Measurements from ENCODE around the gene TEKT5.

The TEKT5 gene

DNA sequence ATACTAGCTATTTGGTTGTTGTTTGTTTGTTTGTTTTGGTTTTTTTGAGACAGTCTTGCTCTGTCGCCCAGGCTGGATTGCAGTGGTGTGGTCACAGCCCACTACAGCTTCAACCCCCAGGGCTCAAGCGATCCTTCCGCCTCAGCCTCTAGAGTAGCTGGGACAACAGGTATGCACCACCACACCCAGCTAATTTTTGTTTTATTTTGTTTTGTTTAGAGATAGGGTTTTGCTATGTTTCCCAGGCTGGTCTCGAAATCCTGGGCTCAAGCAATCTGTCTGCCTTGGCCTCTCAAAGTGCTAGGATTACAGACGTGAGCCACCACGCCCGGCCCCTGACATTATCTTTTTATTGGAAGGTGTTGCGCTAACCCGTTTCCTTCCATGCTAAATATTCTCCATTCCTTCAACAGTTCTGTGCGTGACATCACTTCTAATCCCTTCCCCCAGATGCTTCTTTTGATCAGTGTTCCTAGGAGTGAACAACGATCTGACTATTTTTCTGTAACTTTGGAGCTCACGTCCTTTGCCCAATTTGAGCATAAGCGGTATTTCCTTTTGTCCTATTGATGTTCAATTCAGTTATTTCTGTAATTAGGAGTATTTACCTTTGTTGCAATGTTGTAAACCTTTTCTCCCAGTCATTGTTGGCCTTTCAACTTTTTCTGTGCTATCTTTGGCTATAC lies 84.1 kb downstream of the TEKT5 start:
- no peak for DNase-seq (ENCODE audit: low read depth, low spot score)

DNA sequence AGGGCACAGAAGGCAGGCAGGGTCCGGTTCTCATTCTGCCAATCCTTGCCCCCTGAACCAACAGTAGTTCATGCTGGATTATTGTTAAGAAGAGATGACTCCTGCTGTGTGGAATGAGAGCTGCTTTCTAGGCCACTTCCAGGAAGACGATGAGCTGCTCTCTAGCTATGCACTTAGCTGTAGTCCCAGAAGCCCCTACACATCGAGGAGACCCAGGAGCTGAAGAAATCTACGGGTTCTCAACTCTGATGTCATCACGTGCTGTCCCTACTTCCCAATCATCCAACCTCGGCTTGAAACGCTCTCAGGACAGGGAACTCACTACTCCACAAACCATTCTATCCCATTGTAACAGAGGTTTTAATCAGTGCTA lies 85.3 kb downstream of the TEKT5 start:
- DNase-seq (ENCODE audit: low read depth, low spot score): peak; percentile 77

DNA sequence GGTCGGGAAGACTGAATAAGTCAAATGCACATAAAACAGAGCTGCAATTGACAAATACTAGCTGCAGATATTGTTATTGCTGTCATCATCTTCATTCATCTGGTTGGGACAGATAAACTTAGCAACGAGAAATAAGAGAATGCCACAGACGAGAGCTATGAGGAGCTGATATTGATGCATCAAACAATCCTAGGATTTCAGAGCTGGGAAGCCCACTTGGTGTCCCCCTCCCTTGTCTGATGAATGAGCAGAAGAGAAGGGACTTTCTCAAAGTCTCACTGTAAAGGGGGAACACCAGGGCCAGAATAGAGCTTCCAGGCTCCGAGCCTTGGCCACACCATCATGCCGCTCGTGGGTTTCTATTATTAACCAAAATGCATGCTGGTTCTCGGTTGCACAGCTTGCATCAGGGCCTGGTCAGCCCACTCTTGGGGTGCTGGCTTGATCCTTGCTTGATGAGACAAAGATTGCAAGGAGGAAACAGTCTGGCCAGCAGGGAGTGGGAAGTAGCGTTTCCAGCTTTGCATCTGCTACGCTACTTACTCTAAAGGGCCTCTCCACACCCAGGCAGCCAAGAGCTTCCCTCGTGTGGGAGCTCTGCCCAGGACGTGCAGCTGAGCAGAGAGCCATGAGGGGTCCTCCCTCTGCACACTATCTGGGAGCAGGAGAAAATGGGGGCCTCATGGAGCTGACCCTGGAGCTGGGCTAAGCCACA lies 85.9 kb downstream of the TEKT5 start:
- no peak for DNase-seq (ENCODE audit: low read depth, low spot score)

DNA sequence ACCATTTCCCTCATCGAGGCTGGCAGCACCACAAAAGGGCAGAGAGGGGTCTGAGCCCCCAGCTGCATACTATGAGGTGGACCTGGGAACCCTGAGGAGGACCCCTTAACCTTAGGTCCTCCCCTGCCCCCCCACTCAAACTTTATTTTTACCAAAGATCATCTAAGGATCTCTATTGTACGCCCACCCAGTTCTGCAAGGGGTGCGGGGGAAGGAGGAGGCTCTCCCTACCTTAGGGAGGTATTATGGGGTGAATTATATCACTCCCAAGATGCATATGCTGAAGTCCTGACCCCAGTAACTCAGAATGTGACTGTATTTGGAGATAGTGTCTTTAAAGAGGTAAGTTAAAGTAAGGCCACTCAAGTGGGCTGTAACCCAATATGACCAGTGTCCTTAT lies 87.6 kb downstream of the TEKT5 start:
- no peak for DNase-seq (ENCODE audit: low read depth, low spot score)

DNA sequence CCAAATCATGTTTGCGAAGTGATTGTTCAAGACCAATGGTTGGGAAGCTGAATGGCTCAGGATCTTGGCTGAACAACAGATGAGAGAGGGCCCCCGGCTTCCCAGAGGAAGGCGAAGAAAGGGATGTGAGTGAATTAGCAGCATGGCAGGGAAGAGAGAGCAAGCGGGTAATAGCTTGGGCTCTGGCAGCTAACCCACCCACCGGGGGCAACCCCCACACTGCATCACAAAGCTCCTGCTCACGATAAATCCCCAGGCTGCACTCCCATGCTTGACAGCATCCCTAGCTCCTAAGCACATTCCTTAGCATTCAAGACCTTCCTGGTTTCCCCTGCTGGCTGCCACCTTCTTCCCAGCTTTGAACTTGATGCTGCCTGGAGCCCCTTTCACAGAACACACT lies 88.1 kb downstream of the TEKT5 start:
- no peak for DNase-seq (ENCODE audit: low read depth, low spot score)

DNA sequence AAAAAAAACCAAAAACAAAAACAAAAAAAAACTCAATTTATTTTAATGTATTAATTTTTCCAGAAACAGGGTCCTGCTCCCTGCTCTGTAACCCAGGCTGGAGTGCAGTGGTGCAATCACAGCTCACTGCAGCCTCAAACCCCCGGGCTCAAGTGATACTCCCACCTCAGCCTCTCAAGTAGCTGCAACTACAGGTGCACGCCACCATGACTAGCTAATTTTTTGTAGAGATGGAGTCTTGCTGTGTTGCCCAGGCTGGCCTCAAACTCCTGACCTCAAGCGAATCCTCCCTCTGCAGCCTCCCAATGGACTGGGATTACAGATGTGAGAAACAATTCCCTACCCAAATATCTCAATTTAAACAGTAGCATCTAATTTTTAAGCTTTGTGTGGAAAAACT lies 89.1 kb downstream of the TEKT5 start:
- no peak for DNase-seq (ENCODE audit: low read depth, low spot score)

DNA sequence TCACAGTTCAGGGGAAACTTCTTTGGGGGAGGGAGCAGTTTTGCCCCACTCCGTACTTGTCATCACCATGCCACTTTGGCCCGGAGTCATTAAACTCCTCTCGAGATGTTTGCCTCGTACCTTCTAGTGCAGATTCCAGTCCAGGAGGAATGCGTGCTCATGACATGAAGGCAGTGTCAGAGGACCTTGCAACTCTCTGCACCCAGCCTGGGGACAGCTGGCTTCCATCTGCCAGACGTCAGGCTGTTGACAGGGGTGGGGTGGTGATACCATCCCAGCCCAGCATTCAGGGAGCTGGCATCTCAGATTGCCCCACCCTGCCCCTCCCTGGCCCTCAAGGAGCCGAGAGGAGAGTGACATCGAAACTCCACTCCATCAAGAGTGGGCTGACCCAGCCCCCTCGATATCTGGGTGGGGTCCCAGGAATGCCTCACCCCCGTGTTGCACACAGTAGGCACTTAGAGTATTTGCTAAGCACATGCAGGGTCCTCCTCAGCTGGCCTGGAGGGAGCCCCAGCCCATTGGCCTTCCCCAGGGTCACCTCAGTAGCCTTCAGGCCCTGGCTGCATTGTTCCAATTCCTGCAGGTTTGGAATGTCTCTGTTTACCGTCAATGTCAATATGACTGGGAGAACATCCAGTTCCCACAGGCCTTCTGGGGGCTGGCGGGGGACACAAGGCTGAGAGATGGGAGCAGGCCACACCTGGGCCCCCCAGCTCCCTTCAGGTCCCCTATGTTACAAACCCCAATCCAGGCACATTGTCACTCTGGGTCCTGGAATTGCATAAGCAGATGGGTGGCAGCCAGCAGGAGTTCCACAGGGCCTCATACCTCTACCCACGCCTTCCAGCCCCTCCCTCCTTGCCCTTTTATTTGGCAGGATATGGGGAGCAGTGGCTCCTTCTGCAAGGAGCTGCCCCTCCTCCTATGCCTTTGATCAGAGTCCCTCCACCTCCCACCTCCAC lies 93.0 kb downstream of the TEKT5 start:
- no peak for DNase-seq (ENCODE audit: low read depth, low spot score)

DNA sequence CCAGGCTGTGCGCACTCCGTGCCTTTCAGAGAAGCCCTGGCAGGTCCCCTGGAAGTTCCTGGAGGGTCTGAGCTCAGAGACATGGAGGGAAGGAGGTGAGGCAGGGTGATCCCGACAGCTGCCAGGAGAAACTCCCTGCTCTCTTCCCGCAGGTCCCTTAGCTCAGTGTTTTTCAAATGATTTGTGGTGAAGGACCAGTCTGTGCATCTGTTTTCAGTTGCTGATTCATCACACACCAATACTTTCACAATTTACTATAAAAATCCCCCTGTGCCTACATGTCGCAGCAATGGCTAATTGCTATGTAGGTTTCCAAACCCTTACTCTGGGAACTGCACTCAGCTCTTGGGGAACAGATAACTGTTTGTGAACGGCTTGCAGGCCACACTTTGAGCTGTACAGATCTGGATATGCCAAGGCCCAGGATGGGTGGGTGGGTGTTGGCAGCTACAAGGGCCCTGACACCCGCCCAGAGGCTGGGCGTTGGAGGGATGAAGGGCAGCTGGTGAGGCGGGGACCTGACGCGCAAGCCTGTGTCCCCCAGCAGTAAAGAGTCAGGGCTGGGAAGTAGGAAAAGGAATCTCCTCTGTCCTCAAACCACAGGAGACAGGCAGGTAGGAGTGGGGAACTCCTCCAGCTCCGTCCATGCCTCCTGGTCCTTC lies 93.8 kb downstream of the TEKT5 start:
- no peak for DNase-seq (ENCODE audit: low read depth, low spot score)

DNA sequence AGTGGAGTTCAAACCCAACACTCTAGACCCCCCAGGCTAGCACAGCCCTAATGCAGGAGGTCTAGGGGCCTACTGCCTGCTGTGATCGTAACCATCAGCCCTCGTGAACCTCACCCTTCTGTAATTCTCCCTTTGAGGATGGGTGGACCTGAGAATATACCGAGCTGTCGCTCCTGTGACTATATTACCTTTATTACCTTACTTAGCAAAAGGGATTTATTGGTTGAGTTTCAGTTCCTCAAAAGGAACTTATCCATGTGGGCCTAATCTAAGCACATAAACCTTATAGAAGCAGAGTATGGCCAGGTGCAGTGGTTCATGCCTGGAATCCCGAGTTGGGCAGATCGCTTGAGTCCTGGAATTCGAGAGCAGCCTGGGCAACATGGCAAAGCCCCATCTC lies 95.1 kb downstream of the TEKT5 start:
- no peak for DNase-seq (ENCODE audit: low read depth, low spot score)

DNA sequence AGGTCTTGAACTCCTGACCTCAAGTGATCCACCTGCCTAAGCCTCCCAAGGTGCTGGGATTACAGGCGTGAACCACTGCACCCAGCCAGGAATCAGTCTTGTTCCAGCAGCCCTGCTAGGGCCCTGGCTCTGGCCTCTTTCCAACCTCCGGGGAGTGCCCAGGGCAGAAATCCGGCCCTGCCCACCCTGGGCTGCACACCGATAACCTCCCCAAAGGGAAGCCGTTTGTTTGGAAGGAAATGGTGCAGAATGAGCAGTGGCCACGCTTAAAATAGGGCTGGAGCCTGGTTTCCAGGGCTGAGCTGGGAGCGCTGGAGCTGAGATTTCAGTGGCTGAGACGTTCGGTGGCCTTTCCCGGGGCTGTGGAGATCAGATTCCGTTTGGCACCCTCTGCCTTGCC lies 96.6 kb downstream of the TEKT5 start:
- DNase-seq (ENCODE audit: low read depth, low spot score): no peak

DNA sequence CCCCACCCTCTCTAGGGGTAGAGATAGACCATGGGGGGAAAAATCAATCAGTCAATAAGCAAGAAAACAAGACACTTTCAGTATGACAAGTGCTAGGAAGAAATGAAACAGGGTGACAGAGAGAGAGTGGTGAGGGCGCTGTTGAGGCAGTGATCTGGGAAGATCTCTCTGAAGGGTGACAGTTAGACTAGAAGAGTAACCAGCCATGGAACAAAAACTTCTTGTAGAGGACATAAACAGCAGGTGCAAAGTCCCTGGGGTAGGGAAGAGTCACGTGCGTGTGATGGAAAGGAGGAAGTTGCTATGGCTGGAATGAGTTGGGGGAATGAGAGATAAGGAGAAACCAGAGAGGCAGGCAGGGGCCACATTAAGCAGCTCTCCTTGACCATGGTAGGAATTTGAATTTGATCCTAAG lies 97.5 kb downstream of the TEKT5 start:
- DNase-seq (ENCODE audit: low read depth, low spot score): no peak

DNA sequence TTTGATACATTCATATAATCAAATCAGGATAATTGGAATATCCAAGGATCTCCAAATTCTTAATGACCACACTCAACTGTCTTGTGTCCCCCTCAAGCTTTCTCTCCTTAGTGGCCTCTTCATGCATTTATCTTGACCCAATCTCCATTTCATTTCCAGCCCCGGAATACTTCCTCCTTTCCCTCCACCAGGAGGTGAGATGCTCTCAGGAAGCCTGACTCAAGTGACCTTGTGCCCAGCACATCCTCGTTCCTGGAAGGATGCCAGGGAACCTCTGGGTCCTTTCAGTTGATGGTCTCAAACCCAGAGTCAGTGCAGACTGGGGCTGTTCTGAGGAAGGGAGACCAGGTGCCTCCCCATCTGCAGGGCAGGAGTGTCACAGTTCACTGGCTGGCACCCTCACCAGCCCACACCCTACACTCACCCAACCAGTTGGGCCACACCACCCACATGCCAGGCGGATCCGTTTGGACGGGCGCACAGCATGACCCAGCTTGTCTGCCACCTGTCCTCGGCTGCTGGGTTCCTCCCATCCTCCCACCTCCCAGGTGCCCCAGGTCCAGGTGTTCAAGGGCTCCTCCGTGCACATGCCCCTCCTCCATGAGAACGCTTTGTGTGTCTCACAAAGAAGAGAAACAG lies 100.3 kb downstream of the TEKT5 start:
- DNase-seq (ENCODE audit: low read depth, low spot score): no peak

DNA sequence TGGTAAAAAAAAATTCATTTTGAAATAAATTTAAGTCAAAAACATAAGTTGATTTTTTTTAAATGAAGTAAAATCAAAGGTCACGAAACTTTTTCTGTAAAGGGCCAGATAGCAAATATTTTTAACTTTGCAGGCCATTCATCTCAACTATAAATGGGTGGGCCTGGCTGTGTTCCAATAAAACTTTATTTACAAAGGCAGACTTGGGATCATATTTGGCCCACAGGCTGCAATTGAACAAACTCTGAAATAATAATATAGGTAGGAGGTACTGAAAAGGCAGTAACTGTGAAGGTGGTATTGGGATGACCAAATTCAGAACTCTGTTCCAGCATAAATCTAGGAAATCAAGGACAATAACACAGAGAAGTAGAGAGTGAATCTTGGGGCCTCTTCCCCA lies 102.1 kb downstream of the TEKT5 start:
- DNase-seq (ENCODE audit: low read depth, low spot score): no peak

DNA sequence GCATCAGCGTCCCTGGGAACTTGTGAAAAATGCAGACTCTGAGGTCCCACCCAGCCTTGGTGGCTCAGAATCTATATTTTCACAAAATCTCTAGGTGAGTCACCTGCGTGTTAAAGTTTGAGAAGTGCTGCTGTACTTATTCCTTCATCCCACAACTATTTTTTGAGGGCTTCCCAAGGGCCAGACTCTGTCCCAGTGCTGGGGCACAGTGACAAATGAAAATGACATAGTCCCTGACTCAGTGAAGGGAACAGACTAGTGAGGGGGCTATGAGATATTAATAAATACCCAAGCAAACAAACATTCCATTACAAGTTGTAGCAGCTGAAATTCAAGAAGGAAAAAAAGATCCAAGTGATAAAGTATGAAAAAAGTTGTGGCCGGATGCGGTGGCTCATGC lies 104.4 kb downstream of the TEKT5 start:
- DNase-seq (ENCODE audit: low read depth, low spot score): no peak

DNA sequence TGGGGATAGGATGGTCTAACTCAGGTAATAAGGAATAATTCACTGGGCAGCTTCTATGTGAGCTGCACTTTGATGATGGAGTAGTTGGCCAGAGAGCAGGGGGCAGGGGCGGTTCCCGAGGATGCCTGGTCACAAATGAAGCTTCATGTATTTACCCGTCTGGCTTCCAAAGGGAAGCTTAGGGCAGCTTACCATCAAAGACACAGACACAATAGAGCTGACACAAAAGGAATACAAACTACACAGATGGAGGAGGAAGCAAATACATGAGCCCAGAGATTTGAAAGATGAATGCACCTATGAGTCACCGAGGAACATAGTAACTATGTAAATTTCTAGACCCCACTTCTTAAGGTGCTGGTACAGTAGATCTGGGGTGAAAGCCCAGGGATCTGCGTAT lies 105.6 kb downstream of the TEKT5 start:
- DNase-seq (ENCODE audit: low read depth, low spot score): no peak

DNA sequence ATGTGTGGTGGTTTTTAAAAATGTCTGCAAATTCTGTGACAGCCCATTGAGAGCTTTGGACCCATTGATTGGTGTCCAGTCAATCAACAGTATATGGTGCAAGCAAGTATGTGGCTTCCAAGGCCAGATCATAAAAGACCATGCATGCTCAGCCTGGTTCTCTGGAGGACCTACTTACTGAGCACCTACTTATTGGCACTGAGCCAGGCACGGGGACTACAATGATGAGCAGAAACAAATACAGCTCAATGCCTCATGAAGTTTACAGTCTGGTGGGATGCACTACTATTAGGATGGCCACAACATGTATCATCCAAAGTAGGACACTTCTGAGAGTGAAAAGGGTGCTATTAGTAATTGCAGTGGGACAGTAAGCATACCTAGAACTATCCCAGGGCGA lies 107.1 kb downstream of the TEKT5 start:
- no peak for DNase-seq (ENCODE audit: low read depth, low spot score)

DNA sequence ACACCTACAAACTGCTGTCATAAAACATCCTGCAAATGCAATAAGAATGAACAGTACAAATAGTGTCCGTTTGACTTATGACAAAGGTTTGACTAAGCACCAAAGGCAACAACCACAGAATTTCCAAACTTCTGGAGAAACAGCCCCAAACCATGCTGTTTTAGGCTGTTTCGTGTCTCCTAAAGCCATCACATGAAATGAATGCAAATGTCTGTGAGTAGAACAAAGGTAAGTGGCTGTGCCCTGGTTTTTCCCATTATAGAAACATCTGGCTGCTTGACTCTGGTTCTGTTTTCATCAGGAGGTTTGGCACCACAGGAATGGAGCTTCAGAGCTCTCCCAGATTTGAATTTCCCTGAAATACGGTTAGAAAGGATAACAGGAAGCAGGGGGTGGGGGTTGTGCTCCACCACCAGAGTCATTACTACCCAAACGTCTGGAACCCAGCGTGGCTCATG lies 109.7 kb downstream of the TEKT5 start:
- peak; percentile 47 for DNase-seq (ENCODE audit: low read depth, low spot score)

DNA sequence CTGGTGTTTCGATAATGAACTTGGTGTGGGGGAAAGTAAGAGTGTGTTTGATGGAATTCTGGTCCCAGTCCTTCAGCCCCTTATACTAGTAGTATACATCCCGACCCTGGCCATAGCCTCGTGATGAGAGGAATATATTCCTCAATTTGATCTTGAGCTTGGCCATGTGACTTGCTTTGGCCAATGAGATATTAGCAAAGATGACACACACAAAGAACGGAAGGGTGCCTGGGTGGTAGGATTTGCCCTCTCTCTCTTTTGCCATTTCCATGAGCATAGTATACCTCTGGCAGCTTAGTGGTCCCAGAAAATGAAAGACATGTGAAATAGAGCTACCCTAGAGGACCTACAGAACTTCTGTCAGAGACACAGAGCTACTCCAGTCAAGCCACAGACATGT lies 111.5 kb downstream of the TEKT5 start:
- no peak for DNase-seq (ENCODE audit: low read depth, low spot score)

DNA sequence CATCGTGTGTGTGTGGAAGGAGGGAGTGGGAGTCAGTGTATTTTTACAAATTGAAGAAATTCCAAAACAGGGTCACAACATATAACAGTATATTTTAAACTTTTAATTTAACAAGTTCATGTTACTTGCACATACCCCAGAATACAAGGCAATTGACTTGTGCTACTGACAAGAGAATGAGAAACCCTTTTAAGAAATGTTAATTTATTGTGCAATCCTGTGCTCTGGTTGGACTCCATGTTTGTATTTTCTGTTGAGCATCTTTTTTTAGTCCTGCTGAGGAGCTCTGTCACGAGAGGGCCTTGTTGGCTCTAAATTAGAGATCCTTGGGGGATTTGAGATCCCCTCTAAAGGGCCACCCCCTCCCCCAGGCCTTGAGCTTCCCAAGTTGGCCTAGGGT lies 113.2 kb downstream of the TEKT5 start:
- no peak for DNase-seq (ENCODE audit: low read depth, low spot score)

DNA sequence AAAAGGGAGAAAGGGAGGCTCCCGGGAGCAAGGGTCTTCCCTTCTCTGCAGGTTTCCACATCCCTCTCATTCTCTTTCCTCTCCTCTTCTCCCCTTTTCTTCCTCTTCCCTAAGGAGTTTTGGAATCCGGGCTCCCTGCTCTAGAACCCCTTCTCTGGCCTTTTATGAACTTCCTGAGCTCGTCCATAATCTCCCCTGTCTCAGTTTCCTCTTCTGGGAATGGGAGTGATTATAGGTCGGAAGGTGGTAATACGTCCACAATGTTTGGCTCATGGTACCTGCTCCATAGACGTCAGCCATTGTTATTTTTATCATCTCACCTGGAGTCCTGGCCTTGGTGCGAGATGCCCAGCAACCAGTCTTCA lies 113.9 kb downstream of the TEKT5 start:
- no peak for DNase-seq (ENCODE audit: low read depth, low spot score)
